ENCODE results near the gene ZNF567. TPM values are rescaled to one million over a fixed set of nuclear protein-coding genes. Genes with fewer than 3 reads are reported as not detected.

Gene ZNF567
- total RNA-seq (10 to 100 TPM in 3 of 5 donors, 1 to 10 TPM in 1, under 1 TPM in 1; 0.58 to 37.9 (median 16.7) TPM), polyA plus RNA-seq (1 to 10 TPM; 1.4 to 7.7 (median 3.2) TPM)
- long read RNA-seq, donor 1 = 0 reads
- long read RNA-seq, donor 2, partial matches to known transcripts = 0 of 2 reads
- long read RNA-seq, donor 2, other reads (novel, unspliced or antisense) = 0 of 2 reads
- long read RNA-seq, donor 3, partial matches to known transcripts = 0 of 2 reads
- long read RNA-seq, donor 3, other reads (novel, unspliced or antisense) = 0 of 2 reads
- long read RNA-seq, donor 4 = 0 reads
- long read RNA-seq, donor 5, partial matches to known transcripts = 0 of 2 reads
- long read RNA-seq, donor 5, other reads (novel, unspliced or antisense) = 0 of 2 reads
- long read RNA-seq, donor 6, partial matches to known transcripts = 6 of 6 reads
- long read RNA-seq, donor 6, other reads (novel, unspliced or antisense) = 0 of 6 reads
- long read RNA-seq, donor 7 = 0 reads
- long read RNA-seq, donor 8 = 0 reads
- long read RNA-seq, donor 9, partial matches to known transcripts = 0 of 1 reads
- long read RNA-seq, donor 9, other reads (novel, unspliced or antisense) = 0 of 1 reads
- long read RNA-seq, donor 10, partial matches to known transcripts = 0 of 1 reads
- long read RNA-seq, donor 10, other reads (novel, unspliced or antisense) = 0 of 1 reads

DNA sequence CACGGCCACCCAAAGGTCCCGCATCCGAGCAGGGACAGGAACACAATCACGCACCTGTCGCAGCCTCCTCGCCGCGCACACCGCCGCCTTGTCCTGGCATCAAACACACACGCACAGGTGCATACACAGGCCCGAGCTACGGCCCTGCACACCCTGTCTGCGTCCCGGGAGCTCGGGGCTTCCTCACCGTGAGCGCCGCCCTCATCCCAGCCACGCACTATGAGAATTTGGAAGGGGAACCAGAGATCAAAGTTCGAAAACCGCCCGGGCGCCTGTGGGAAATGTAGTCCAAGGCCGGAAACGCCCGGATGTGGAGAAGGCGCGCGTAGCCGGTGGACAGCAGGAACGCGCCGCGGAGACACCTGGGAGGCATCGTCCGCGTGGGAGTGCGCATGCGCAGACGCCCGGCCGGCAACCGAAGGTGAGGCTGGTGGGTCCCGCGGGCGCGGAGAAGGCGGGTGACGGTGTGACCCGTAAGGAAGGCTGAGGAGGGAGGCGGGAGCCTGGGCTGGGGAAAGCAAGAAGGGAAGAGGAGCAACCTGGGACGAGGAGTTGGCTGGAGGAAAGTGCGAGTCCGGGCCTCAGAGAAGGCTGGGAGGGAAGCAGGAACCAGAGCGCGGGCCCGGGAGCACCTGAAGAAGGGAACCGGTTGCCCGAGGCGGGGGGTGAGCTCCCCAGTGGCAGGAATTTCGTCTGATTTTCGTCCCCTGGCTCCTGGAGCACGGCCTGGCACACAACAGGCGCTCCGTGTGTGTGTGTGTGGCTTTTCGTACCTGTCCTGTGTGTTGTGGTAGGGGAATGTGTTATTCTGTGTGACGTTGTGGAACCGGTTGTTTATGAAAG lies at the start of gene ZNF567:
Gene ZNF567, plus strand, starts transcription at position 399 of the 843 bp plus-strand sequence. CDS start 7,256 bp downstream, outside the sequence.
- Histone ChIP-seq H3K27ac (peak within 1 kb of the TSS; percentile 65 to 86 (median 80)), H3K27me3 (no peaks in the 10 kb centered on the region), H3K36me3 (peaks cover 26 to 54% (median 39%) of the 10 kb centered on the region in 4 donors), H3K9me3 (peaks cover 0 to 30% (median 13%) of the 10 kb centered on the region in 4 donors), H3K4me1 (peaks cover 16 to 22% (median 20%) of the 10 kb centered on the region in 4 donors), H3K4me3 (peak within 1 kb of the TSS; percentile 74 to 94 (median 81))
- DNase-seq = peak; percentile 98 to 99
- TF ChIP-seq EP300 (IDR thresholded peaks at IDR 0.05) = no peak
- peak; percentile 72 to 95 (median 80) for TF ChIP-seq POLR2AphosphoS5 (IDR thresholded peaks at IDR 0.05)
- TF ChIP-seq POLR2A (IDR thresholded peaks at IDR 0.05) = peak in 1 of 4 donors; percentile 13
- WGBS, 5 donors = 0 to 1% (median 0%) methylated on average over 50 to 69 of the region's 69 CpGs
- intact Hi-C loops (cut with DNase I; ENCODE audit: low total_unique reads) = no loop called here

DNA sequence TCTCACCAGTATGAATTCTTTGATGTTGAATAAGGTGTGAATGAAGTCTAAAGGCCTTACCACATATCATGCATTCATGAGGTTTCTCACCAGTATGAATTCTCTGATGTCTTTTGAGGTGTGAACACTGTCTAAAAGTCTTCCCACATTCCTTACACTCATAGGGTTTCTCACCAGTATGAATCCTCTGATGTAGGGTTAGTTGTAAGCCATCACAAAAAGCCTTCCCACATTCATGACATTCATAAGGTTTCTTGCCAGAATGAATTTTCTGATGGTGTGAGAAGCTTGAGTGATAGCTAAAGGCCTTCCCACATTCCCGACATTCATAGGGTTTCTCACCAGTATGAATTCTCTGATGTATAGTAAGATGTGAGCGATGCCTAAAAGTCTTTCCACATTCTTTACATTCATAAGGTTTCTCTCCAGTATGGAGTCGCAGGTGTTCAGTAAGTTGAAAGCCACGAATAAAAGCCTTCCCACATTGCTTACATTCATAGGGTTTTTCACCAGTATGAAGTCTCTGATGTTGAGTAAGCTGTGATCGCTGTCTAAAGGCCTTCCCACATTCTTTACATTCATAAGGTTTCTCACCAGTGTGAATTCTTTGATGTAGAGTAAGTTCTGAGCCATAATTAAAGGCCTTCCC lies 48.4 kb upstream of the ZNF567 start:
- Histone ChIP-seq H3K36me3 (peaks cover 24 to 98% (median 55%) of the 10 kb centered on the region in 4 donors), H3K4me3 (no peak overlapping the region), H3K27me3 (no peaks in the 10 kb centered on the region), H3K9me3 (peaks cover 89 to 100% (median 100%) of the 10 kb centered on the region in 4 donors), H3K27ac (no peak overlapping the region), H3K4me1 (no peaks in the 10 kb centered on the region)
- TF ChIP-seq, protein P1, sequence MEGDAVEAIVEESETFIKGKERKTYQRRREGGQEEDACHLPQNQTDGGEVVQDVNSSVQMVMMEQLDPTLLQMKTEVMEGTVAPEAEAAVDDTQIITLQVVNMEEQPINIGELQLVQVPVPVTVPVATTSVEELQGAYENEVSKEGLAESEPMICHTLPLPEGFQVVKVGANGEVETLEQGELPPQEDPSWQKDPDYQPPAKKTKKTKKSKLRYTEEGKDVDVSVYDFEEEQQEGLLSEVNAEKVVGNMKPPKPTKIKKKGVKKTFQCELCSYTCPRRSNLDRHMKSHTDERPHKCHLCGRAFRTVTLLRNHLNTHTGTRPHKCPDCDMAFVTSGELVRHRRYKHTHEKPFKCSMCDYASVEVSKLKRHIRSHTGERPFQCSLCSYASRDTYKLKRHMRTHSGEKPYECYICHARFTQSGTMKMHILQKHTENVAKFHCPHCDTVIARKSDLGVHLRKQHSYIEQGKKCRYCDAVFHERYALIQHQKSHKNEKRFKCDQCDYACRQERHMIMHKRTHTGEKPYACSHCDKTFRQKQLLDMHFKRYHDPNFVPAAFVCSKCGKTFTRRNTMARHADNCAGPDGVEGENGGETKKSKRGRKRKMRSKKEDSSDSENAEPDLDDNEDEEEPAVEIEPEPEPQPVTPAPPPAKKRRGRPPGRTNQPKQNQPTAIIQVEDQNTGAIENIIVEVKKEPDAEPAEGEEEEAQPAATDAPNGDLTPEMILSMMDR (IDR thresholded peaks at IDR 0.05) = no peak
- TF ChIP-seq EP300 (IDR thresholded peaks at IDR 0.05) = no peak
- intact Hi-C loops (cut with DNase I; ENCODE audit: low total_unique reads) = no loop called here
- DNase-seq = no peak
- 92 to 97% (median 93%) methylated on average over 5 of the region's 5 CpGs for WGBS, 5 donors

DNA sequence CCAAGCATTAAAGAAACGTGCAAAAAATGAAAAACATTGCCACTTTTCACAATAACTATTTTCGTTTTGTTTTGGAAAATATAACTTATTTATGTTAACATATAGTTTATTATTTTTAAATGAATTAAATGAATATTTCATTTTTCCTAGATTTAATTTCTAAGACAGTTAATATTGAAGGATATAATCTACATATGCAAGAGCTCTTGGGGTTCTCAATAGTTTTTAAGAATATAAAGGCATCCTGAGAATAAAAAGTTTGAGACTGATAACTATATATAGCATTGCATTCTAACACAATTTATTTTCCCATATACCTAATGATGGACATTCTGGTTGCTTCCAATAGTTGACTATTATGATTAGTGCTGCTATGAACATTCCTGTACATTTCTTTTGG lies 40.7 kb upstream of the ZNF567 start:
- Histone ChIP-seq H3K4me3 (no peak overlapping the region), H3K27me3 (no peaks in the 10 kb centered on the region), H3K36me3 (peaks cover 71 to 100% (median 93%) of the 10 kb centered on the region in 4 donors), H3K27ac (no peak overlapping the region), H3K4me1 (no peaks in the 10 kb centered on the region), H3K9me3 (peaks cover 71 to 100% (median 94%) of the 10 kb centered on the region in 4 donors)
- intact Hi-C loops (cut with DNase I; ENCODE audit: low total_unique reads) = no loop called here
- DNase-seq = no peak
- TF ChIP-seq POLR2AphosphoS5 (IDR thresholded peaks at IDR 0.05) = no peak
- no peak for TF ChIP-seq EP300 (IDR thresholded peaks at IDR 0.05)
- TF ChIP-seq POLR2A (IDR thresholded peaks at IDR 0.05) = no peak
- TF ChIP-seq, protein P1 (IDR thresholded peaks at IDR 0.05) = no peak
- 93 to 98% (median 96%) methylated on average over 2 of the region's 2 CpGs for WGBS, 5 donors

DNA sequence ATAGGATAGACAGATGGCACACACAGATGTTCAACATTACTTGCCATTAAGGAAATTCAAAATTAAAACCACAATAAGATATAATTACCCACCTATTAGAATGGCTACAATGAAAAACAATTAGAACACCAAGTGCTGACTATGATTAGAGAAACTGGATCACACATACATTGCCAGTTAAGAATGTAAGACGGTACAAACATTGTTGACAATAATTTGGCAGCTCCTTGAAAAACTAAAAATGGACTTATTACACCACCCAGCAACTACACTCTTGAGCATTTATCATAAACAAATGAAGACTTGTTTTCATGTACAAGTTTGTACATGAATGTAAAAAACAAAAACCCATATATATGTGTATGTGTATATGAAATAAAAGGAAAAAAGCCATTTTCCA lies 34.5 kb upstream of the ZNF567 start:
- Histone ChIP-seq H3K4me3 (no peak overlapping the region), H3K4me1 (no peaks in the 10 kb centered on the region), H3K9me3 (peaks cover 35 to 100% (median 90%) of the 10 kb centered on the region in 4 donors), H3K27ac (no peak overlapping the region), H3K27me3 (no peaks in the 10 kb centered on the region), H3K36me3 (peaks cover 72 to 100% (median 99%) of the 10 kb centered on the region in 4 donors)
- no peak for TF ChIP-seq EP300 (IDR thresholded peaks at IDR 0.05)
- no peak for TF ChIP-seq POLR2AphosphoS5 (IDR thresholded peaks at IDR 0.05)
- TF ChIP-seq, protein P1 (IDR thresholded peaks at IDR 0.05) = no peak
- TF ChIP-seq POLR2A (IDR thresholded peaks at IDR 0.05) = no peak
- intact Hi-C loops (cut with DNase I; ENCODE audit: low total_unique reads) = no loop called here
- DNase-seq = no peak
- WGBS, 5 donors = 75 to 96% (median 91%) methylated on average over 1 of the region's 1 CpG

All from stomach (tissue), 19 donors.